22Rv1 (cell line): Measurements from ENCODE around the gene CMC2.

Source experiments
- ZFX ChIP-seq: fragments of 450-650 bp; IDR thresholded peaks from 2 replicates; pipeline ENCODE4 v1.6.1; 2017; ENCODE audit warnings: antibody characterized with exemption, borderline replicate concordance
- TF ChIP-seq, protein P1 (sequence below): fragments of 450-650 bp; IDR thresholded peaks from 2 replicates; pipeline ENCODE4 v1.5.1; 2017; ENCODE audit warnings: mild to moderate bottlenecking

- TF ChIP-seq, protein P1, sequence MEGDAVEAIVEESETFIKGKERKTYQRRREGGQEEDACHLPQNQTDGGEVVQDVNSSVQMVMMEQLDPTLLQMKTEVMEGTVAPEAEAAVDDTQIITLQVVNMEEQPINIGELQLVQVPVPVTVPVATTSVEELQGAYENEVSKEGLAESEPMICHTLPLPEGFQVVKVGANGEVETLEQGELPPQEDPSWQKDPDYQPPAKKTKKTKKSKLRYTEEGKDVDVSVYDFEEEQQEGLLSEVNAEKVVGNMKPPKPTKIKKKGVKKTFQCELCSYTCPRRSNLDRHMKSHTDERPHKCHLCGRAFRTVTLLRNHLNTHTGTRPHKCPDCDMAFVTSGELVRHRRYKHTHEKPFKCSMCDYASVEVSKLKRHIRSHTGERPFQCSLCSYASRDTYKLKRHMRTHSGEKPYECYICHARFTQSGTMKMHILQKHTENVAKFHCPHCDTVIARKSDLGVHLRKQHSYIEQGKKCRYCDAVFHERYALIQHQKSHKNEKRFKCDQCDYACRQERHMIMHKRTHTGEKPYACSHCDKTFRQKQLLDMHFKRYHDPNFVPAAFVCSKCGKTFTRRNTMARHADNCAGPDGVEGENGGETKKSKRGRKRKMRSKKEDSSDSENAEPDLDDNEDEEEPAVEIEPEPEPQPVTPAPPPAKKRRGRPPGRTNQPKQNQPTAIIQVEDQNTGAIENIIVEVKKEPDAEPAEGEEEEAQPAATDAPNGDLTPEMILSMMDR = no peak
- TF ChIP-seq ZFX = no peak
These were observed 37.6 kb downstream of the CMC2 start for GRCh38 chr16:80969114-80969484.
